PC-3 (cell line): ENCODE measurements around the gene NOM1. TPM values are rescaled to one million over a fixed set of nuclear protein-coding genes. Genes with fewer than 3 reads are reported as not detected.

Source experiments
- ATAC-seq: fragments of 200-7000 bp; cut with Tn5 transposase; 2 replicates; pipeline ENCODE4 v1.9.1; 2020; ENCODE audit warnings: mild to moderate bottlenecking, moderate library complexity
- BruUV-seq: library from RNA; stranded (reverse); fragments of 400-500 nt; replicated peaks from 2 replicates; lab custom pipeline; 2021; lab: Mats Ljungman, UMichigan
- CTCF ChIA-PET: fragments of 300-600 bp; sonication (Branson Sonifier 250); formaldehyde crosslinking; loops from one replicate; lab custom pipeline; 2022; ENCODE audit warnings: antibody characterized with exemption; lab: Charles Lee
- POLR2A ChIA-PET: fragments of 300-600 bp; sonication (Branson Sonifier 250); formaldehyde crosslinking; loops from one replicate; lab custom pipeline; 2022; ENCODE audit warnings: antibody characterized with exemption; ENCODE audit not compliant: unreplicated experiment; lab: Charles Lee
- DNase-seq: peaks from one replicate; pipeline ENCODE4 v3.0.0-alpha.2; 2015
- H2AFZ ChIP-seq: fragments of 300-600 bp; sonication (generic); 2 replicates; pipeline ENCODE4 v1.6.0; 2016; ENCODE audit warnings: antibody characterized with exemption, low read length
- H3F3A ChIP-seq: fragments of 300-600 bp; sonication (generic); one replicate; pipeline ENCODE4 v1.6.0; 2017; ENCODE audit warnings: antibody characterized with exemption, low read length, control low read depth, mild to moderate bottlenecking; ENCODE audit not compliant: unreplicated experiment
- H3K27ac ChIP-seq: fragments of 300-600 bp; sonication (generic); 2 replicates; pipeline ENCODE4 v1.5.1; 2016; ENCODE audit warnings: mild to moderate bottlenecking, low read length
- H3K27me3 ChIP-seq: fragments of 300-600 bp; sonication (generic); 2 replicates; pipeline ENCODE4 v1.6.1; 2016; ENCODE audit warnings: low read length, mixed read lengths
- H3K36me3 ChIP-seq: fragments of 300-600 bp; sonication (generic); 2 replicates; pipeline ENCODE4 v1.6.1; 2016; ENCODE audit warnings: low read depth, mixed run types, low read length, mixed read lengths
- H3K4me1 ChIP-seq: fragments of 300-600 bp; sonication (generic); 2 replicates; pipeline ENCODE4 v1.5.1; 2016; ENCODE audit warnings: low read length; ENCODE audit not compliant: insufficient read depth
- H3K4me2 ChIP-seq: fragments of 300-600 bp; sonication (generic); 2 replicates; pipeline ENCODE4 v1.6.0; 2016; ENCODE audit warnings: low read length
- H3K4me3 ChIP-seq: fragments of 300-600 bp; sonication (generic); 2 replicates; pipeline ENCODE4 v1.5.1; 2016; ENCODE audit warnings: mild to moderate bottlenecking, low read length, mixed read lengths
- H3K79me2 ChIP-seq: fragments of 300-600 bp; sonication (generic); 2 replicates; pipeline ENCODE4 v1.6.1; 2017; ENCODE audit warnings: low read length, mixed read lengths
- H3K9ac ChIP-seq: fragments of 300-600 bp; sonication (generic); 2 replicates; pipeline ENCODE4 v1.6.0; 2016; ENCODE audit warnings: mild to moderate bottlenecking, low read length
- H3K9me2 ChIP-seq: fragments of 300-600 bp; sonication (generic); replicated peaks from 2 replicates; pipeline ENCODE4 v1.6.1; 2016; ENCODE audit warnings: mixed run types, low read length, mixed read lengths
- H3K9me3 ChIP-seq: fragments of 300-600 bp; sonication (generic); 2 replicates; pipeline ENCODE4 v1.6.1; 2016; ENCODE audit warnings: low read length, mixed read lengths
- H4K20me1 ChIP-seq: fragments of 300-600 bp; sonication (generic); 2 replicates; pipeline ENCODE4 v1.6.1; 2016; ENCODE audit warnings: low read length, mixed read lengths
- EZH2 ChIP-seq: fragments of 300-600 bp; sonication (generic); IDR thresholded peaks from one replicate; pipeline ENCODE4 v1.6.1; 2017; ENCODE audit warnings: antibody characterized with exemption, mild to moderate bottlenecking, low read length; ENCODE audit not compliant: unreplicated experiment
- EZH2phosphoT487 ChIP-seq: fragments of 300-600 bp; sonication (generic); IDR thresholded peaks from 2 replicates; pipeline ENCODE4 v1.6.1; 2018; ENCODE audit warnings: mild to moderate bottlenecking, antibody characterized with exemption, low read length, borderline replicate concordance
- intact Hi-C: fragments of 100-400 bp; cut with micrococcal nuclease; formaldehyde crosslinking; loops from 2 replicates; pipeline ENCODE4 v1.9.0; 2023
- total RNA-seq: library from RNA; depleted of rRNA; stranded (reverse); fragments of >200 nt; gene quantifications from 2 replicates; pipeline ENCODE4 v1.2.3, GENCODE V29; 2014
- TF ChIP-seq, protein P1 (sequence below): fragments of 300-600 bp; sonication (generic); conservative IDR thresholded peaks from 2 replicates; pipeline ENCODE4 v1.5.1; 2017; ENCODE audit warnings: antibody characterized with exemption, low read depth, mild to moderate bottlenecking, low read length

The NOM1 gene
- total RNA-seq, 1 experiment from 2014 or later = 17.7 TPM

DNA sequence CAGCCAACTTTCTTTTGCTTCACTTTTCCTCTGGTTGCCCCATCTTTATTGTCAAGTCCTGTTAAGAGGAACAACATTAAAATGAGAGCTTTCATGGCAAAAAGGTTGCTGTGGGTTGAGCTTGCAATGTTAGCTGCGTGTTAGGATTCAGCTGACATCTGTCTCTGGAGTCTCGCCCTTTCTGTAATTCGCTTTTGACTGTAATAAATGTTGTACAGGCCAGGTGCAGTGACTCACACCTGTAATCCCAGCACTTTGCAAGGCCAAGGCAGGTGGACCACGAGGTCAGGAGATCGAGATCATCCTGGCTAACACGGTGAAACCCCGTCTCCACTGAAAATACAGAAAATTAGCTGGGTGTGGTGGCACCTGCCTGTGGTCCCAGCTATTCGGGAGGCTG lies 36.9 kb downstream of the NOM1 start:
- Histone ChIP-seq H3K79me2 (no peaks in the 10 kb centered on the region), H3K9me2 (no peaks in the 10 kb centered on the region), H4K20me1 (no peaks in the 10 kb centered on the region), H2AFZ (no peak overlapping the region), H3K9me3 (no peaks in the 10 kb centered on the region), H3K4me2 (no peak overlapping the region), H3K9ac (no peak overlapping the region), H3K27ac (no peak overlapping the region), H3K4me1 (no peaks in the 10 kb centered on the region), H3F3A (no peaks in the 10 kb centered on the region), H3K36me3 (no peaks in the 10 kb centered on the region), H3K4me3 (no peak overlapping the region), H3K27me3 (no peaks in the 10 kb centered on the region)
- POLR2A ChIA-PET = no interaction called here
- ATAC-seq = no peak
- DNase-seq = no peak
- no peak for TF ChIP-seq EZH2phosphoT487
- no peak for TF ChIP-seq EZH2
- TF ChIP-seq, protein P1, sequence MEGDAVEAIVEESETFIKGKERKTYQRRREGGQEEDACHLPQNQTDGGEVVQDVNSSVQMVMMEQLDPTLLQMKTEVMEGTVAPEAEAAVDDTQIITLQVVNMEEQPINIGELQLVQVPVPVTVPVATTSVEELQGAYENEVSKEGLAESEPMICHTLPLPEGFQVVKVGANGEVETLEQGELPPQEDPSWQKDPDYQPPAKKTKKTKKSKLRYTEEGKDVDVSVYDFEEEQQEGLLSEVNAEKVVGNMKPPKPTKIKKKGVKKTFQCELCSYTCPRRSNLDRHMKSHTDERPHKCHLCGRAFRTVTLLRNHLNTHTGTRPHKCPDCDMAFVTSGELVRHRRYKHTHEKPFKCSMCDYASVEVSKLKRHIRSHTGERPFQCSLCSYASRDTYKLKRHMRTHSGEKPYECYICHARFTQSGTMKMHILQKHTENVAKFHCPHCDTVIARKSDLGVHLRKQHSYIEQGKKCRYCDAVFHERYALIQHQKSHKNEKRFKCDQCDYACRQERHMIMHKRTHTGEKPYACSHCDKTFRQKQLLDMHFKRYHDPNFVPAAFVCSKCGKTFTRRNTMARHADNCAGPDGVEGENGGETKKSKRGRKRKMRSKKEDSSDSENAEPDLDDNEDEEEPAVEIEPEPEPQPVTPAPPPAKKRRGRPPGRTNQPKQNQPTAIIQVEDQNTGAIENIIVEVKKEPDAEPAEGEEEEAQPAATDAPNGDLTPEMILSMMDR = no peak
- CTCF ChIA-PET = interaction anchor here (1.0 kb wide), 1 partner anchor 15 kb away, joined by 3 read pairs; no protein-coding TSS in a partner anchor
- intact Hi-C loops = no loop called here
- BruUV-seq = no TSS peak

DNA sequence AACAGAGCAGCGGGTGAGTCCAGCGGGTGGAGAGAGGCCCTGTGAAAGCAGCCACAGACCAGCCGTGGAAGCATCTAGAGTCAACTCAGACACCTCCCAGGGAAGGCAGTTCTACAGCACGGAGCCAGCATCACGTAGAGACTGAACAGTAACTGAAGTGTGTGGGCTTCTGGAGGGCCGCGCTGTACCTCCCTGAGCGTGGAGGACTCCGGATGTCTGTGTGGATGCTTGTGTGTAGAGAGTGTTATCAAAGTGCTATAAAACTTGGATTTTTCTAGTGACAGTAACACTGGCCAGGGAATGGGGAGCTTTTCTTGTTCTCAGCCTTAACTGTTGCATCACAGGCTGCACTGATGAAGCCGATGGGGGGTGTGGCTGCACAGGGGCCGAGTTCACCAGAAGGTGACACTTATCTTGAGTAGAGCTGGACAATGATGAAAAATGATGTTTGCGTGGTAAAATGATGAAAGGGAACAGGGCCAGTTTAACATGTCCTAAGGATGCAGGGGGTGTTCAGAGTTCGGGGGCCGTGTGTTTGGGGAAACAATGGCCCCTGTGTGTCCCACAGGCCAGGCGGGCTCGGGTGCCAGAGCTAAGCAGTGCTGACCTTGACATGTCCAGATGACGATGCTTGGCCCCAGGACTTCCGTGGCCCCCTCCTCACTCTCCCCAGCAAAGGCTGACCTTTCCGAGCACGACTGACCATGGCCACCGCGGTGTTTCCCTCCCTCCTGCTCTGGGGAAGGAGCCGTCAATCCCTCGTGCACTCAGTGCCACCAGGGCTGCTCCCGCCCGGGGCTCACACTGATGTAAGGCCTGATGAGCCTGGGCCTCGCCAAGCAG lies 39.1 kb downstream of the NOM1 start:
- no TSS peak for BruUV-seq
- H3K27me3 ChIP-seq = no peaks in the 10 kb centered on the region
- ChIA-PET CTCF (no interaction called here), POLR2A (no interaction called here)
- no peaks in the 10 kb centered on the region for H3K79me2 ChIP-seq
- no peak overlapping the region for H3K9ac ChIP-seq
- TF ChIP-seq, protein P1 = no peak
- TF ChIP-seq EZH2phosphoT487 (no peak), EZH2 (no peak)
- H3K9me2 ChIP-seq = no peaks in the 10 kb centered on the region
- no peak overlapping the region for H3K4me3 ChIP-seq
- H3K9me3 ChIP-seq = no peaks in the 10 kb centered on the region
- H3F3A ChIP-seq = no peaks in the 10 kb centered on the region
- H3K27ac ChIP-seq = no peak overlapping the region
- no peak overlapping the region for H2AFZ ChIP-seq
- intact Hi-C loops = no loop called here
- H4K20me1 ChIP-seq = no peaks in the 10 kb centered on the region
- no peaks in the 10 kb centered on the region for H3K36me3 ChIP-seq
- ATAC-seq (no peak), DNase-seq (no peak)
- H3K4me1 ChIP-seq = no peaks in the 10 kb centered on the region
- H3K4me2 ChIP-seq = no peak overlapping the region
